Thyroid gland (tissue), 4 donors: ENCODE results near the gene RPTN.

Experiments used
- CTCF ChIP-seq, 6 experiments: fragments of 200-600 bp in 3 of 6; fragments of 450-650 bp in 3 of 6; sonication (generic) in 3 of 6; IDR thresholded peaks; one replicate each; pipeline ENCODE4 v1.5.1; 2016 to 2019; ENCODE audit warnings: antibody characterized with exemption in 6 of 6, mild to moderate bottlenecking in 2 of 6, inconsistent platforms in 1 of 6, moderate library complexity in 1 of 6
- POLR2A ChIP-seq, 2 donors: fragments of 450-650 bp; IDR thresholded peaks; one replicate each; pipeline ENCODE4 v1.6.1; 2017; ENCODE audit warnings: antibody characterized with exemption in 2 of 2, mild to moderate bottlenecking in 2 of 2, moderate library complexity in 1 of 2

- no peak for TF ChIP-seq POLR2A (IDR thresholded peaks at IDR 0.05)
- no peak for TF ChIP-seq CTCF (IDR thresholded peaks at IDR 0.05)
Measured at GRCh38 chr1:152166966-152167365, 7.9 kb upstream of the RPTN start.
